Mesenchymal stem cell (in vitro differentiated cells and primary cell): ENCODE data around the gene CALR3.

Experiments
- DNase-seq: peaks from one replicate; pipeline ENCODE4 v3.0.0-alpha.2; 2013
- H2AFZ ChIP-seq: one replicate; pipeline ENCODE4 v1.6.1; 2013; ENCODE audit warnings: low read depth, mild to moderate bottlenecking, control low read depth, inconsistent platforms, low read length, moderate library complexity
- H2AK5ac ChIP-seq: 2 replicates; pipeline ENCODE4 v1.6.1; 2013; ENCODE audit warnings: low read length, moderate library complexity, mild to moderate bottlenecking, inconsistent platforms; ENCODE audit not compliant: severe bottlenecking
- H2BK120ac ChIP-seq: one replicate; pipeline ENCODE4 v1.6.1; 2013; ENCODE audit warnings: low read depth, mild to moderate bottlenecking, inconsistent platforms, low read length, moderate library complexity
- H2BK12ac ChIP-seq, 2 experiments: one replicate each; pipeline ENCODE4 v1.6.1; 2013; ENCODE audit warnings: inconsistent platforms in 2 of 2, low read length in 2 of 2, mild to moderate bottlenecking in 2 of 2, moderate library complexity in 2 of 2, control low read depth in 1 of 2
- H2BK15ac ChIP-seq: one replicate; pipeline ENCODE4 v1.6.1; 2013; ENCODE audit warnings: mild to moderate bottlenecking, low read depth, inconsistent platforms; ENCODE audit not compliant: poor library complexity, severe bottlenecking
- H2BK5ac ChIP-seq: 2 replicates; pipeline ENCODE4 v1.6.1; 2013; ENCODE audit warnings: low read depth, mild to moderate bottlenecking, low read length, control low read depth, inconsistent platforms; ENCODE audit not compliant: poor library complexity, severe bottlenecking
- H3K14ac ChIP-seq, 2 experiments: one replicate each; pipeline ENCODE4 v1.6.1; 2013; ENCODE audit warnings: inconsistent platforms in 2 of 2, low read length in 2 of 2, control low read depth in 1 of 2, mild to moderate bottlenecking in 1 of 2, moderate library complexity in 1 of 2
- H3K18ac ChIP-seq, 2 experiments: one replicate each; pipeline ENCODE4 v1.6.1; 2013; ENCODE audit warnings: inconsistent platforms in 2 of 2, low read length in 2 of 2, control low read depth in 1 of 2, low read depth in 1 of 2, mild to moderate bottlenecking in 1 of 2
- H3K23ac ChIP-seq, 2 experiments: one replicate each; pipeline ENCODE4 v1.6.1; 2013; ENCODE audit warnings: inconsistent platforms in 2 of 2, low read length in 2 of 2, mild to moderate bottlenecking in 2 of 2, moderate library complexity in 2 of 2, control low read depth in 1 of 2
- H3K27ac ChIP-seq: 2 replicates; pipeline ENCODE4 v1.5.1; 2013; ENCODE audit warnings: mild to moderate bottlenecking, moderate library complexity, low read length, control low read depth, inconsistent platforms; ENCODE audit not compliant: poor library complexity, severe bottlenecking
- H3K27me3 ChIP-seq, 2 experiments: 2 replicates each; pipeline versions ENCODE4 v1.6.1 to v1.7.0; 2013; ENCODE audit warnings: low read length in 2 of 2, mild to moderate bottlenecking in 2 of 2, moderate library complexity in 2 of 2, control low read depth in 1 of 2, inconsistent platforms in 1 of 2; ENCODE audit not compliant: control insufficient read depth in 1 of 2, insufficient read depth in 1 of 2
- H3K36me3 ChIP-seq, 2 experiments: 2 replicates each; pipeline versions ENCODE4 v1.6.1 to v1.7.0; 2013; ENCODE audit warnings: low read length in 2 of 2, control low read depth in 1 of 2, inconsistent platforms in 1 of 2, low read depth in 1 of 2, mild to moderate bottlenecking in 1 of 2; ENCODE audit not compliant: insufficient read depth in 2 of 2, control insufficient read depth in 1 of 2
- H3K4ac ChIP-seq, 2 experiments: one replicate each; pipeline ENCODE4 v1.6.1; 2013; ENCODE audit warnings: inconsistent platforms in 2 of 2, low read length in 2 of 2, mild to moderate bottlenecking in 2 of 2, moderate library complexity in 2 of 2, control low read depth in 1 of 2, low read depth in 1 of 2
- H3K4me1 ChIP-seq: 2 replicates; pipeline ENCODE4 v1.6.1; 2013; ENCODE audit warnings: low read depth, low read length, control low read depth; ENCODE audit not compliant: control insufficient read depth, insufficient read depth
- H3K4me2 ChIP-seq: 2 replicates; pipeline ENCODE4 v1.6.1; 2013; ENCODE audit warnings: low read length, mild to moderate bottlenecking, inconsistent platforms; ENCODE audit not compliant: poor library complexity, severe bottlenecking
- H3K4me3 ChIP-seq, 2 experiments: 2 replicates each; pipeline versions ENCODE4 v1.5.1 to v1.7.0; 2013; ENCODE audit warnings: low read length in 2 of 2, mild to moderate bottlenecking in 2 of 2, control low read depth in 1 of 2, low read depth in 1 of 2; ENCODE audit not compliant: insufficient read depth in 1 of 2
- H3K79me1 ChIP-seq: replicated peaks from 2 replicates; pipeline ENCODE4 v1.6.1; 2013; ENCODE audit warnings: mild to moderate bottlenecking, control low read depth, low read length, inconsistent platforms; ENCODE audit not compliant: poor library complexity, severe bottlenecking
- H3K9ac ChIP-seq: 2 replicates; pipeline ENCODE4 v1.7.0; 2013; ENCODE audit warnings: mild to moderate bottlenecking, low read length, moderate library complexity
- H3K9me3 ChIP-seq: 2 replicates; pipeline ENCODE4 v1.7.0; 2013; ENCODE audit warnings: mild to moderate bottlenecking, low read length; ENCODE audit not compliant: control insufficient read depth
- H4K8ac ChIP-seq: one replicate; pipeline ENCODE4 v1.6.1; 2013; ENCODE audit warnings: inconsistent platforms, mild to moderate bottlenecking, low read length, moderate library complexity
- H4K91ac ChIP-seq: one replicate; pipeline ENCODE4 v1.6.1; 2013; ENCODE audit warnings: mild to moderate bottlenecking, low read length, inconsistent platforms
- WGBS: methylation state at CpG from one replicate; pipeline ENCODE4 v1.1.7; 2013; ENCODE audit warnings: mixed read lengths; 5-methylcytosine and 5-hydroxymethylcytosine counted together

Gene CALR3

DNA sequence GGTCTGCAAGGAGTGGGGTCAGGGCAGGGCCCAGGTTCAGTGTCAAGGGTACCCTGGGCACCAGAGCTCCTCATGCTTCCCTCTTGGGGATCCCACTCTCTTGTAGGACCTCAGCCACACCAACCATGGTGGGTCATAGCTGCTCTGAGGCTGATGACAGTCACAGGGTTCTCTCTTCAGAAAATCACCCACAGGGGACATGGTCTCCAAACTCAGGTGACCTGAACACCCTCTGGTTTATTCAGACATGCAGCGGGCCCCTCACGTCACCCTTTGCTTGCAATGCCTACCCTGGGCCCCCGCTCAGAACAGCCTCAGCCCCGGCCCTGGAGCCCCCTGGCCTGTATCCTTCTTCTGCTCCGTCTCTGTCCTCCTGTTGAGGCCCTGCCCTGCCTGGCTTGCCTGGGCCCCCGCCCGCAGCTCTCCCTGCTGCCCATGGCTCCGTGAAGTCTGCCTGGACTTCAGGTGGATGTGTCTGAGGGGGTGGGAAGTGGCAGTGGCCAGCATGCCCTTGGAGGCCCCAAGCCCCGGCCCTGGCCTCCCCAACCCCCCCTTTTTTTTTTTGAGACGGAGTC lies 25.8 kb upstream of the CALR3 start:
- no peak overlapping the region for H2BK5ac ChIP-seq
- H3K14ac ChIP-seq = no peak overlapping the region
- H4K91ac ChIP-seq = no peak overlapping the region
- no peak overlapping the region for H3K23ac ChIP-seq
- no peak overlapping the region for H3K4me3 ChIP-seq
- peaks cover 2% of the 10 kb centered on the region for H3K4me1 ChIP-seq
- H2BK120ac ChIP-seq = no peak overlapping the region
- no peak overlapping the region for H3K9ac ChIP-seq
- no peak overlapping the region for H2BK15ac ChIP-seq
- H4K8ac ChIP-seq = no peak overlapping the region
- no peak overlapping the region for H3K18ac ChIP-seq
- no peak overlapping the region for H3K4me2 ChIP-seq
- DNase-seq = no peak
- H3K36me3 ChIP-seq = peaks cover 96% of the 10 kb centered on the region in 2 experiments
- no peaks in the 10 kb centered on the region for H3K27me3 ChIP-seq
- H3K4ac ChIP-seq = no peak overlapping the region
- no peak overlapping the region for H2BK12ac ChIP-seq
- no peak overlapping the region for H3K27ac ChIP-seq
- no peaks in the 10 kb centered on the region for H3K9me3 ChIP-seq
- no peak overlapping the region for H2AK5ac ChIP-seq
- peaks cover 46% of the 10 kb centered on the region for H3K79me1 ChIP-seq
- 98% methylated on average over 9 of the region's 10 CpGs for whole genome bisulfite sequencing
- H2AFZ ChIP-seq = no peak overlapping the region

DNA sequence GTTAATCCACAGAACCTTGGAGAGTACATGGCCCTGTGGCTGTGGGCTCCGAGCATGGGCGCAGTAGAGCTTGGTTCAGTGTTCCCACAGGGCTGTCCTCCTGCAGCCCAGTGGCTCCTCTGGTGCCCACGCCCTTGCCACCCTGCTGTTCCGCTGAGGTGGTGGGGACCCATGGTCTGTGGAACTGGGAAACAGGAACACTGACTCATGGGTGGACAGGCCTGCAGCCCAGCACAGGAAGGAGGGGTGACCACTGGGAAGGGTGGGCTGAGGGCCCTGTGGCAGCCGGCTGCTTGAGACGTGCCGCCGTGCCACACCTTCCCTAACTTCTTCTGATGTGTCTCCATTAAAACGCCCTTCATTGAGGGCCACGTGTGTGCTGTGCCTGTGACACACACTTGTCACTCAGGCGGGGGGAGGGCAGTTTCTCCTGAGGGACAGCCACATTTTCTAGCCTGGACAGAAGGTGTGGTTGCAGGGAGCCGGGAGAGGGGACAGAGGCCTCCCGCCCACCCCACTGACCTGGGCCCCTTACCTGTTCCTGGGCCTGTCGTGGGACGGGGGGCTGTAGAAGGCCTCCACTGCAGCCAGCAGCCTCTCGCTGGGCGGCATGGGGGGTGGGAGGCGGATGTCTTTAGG lies 25.1 kb upstream of the CALR3 start:
- Histone ChIP-seq H3K9ac (no peak overlapping the region), H3K4me1 (peaks cover 2% of the 10 kb centered on the region), H2AK5ac (no peak overlapping the region), H3K23ac (no peak overlapping the region), H4K8ac (no peak overlapping the region), H3K27me3 (no peaks in the 10 kb centered on the region), H2AFZ (no peak overlapping the region), H2BK5ac (no peak overlapping the region), H2BK120ac (no peak overlapping the region), H3K14ac (no peak overlapping the region), H3K4me3 (peak overlapping the region in 1 of 2 experiments; percentile 16), H4K91ac (no peak overlapping the region), H2BK15ac (no peak overlapping the region), H3K4me2 (no peak overlapping the region), H3K79me1 (peaks cover 47% of the 10 kb centered on the region), H3K9me3 (no peaks in the 10 kb centered on the region), H3K4ac (no peak overlapping the region), H3K18ac (no peak overlapping the region), H3K36me3 (peaks cover 94 to 96% of the 10 kb centered on the region in 2 experiments), H2BK12ac (no peak overlapping the region), H3K27ac (no peak overlapping the region)
- WGBS = 96% methylated on average over 15 of the region's 18 CpGs
- DNase-seq = no peak

DNA sequence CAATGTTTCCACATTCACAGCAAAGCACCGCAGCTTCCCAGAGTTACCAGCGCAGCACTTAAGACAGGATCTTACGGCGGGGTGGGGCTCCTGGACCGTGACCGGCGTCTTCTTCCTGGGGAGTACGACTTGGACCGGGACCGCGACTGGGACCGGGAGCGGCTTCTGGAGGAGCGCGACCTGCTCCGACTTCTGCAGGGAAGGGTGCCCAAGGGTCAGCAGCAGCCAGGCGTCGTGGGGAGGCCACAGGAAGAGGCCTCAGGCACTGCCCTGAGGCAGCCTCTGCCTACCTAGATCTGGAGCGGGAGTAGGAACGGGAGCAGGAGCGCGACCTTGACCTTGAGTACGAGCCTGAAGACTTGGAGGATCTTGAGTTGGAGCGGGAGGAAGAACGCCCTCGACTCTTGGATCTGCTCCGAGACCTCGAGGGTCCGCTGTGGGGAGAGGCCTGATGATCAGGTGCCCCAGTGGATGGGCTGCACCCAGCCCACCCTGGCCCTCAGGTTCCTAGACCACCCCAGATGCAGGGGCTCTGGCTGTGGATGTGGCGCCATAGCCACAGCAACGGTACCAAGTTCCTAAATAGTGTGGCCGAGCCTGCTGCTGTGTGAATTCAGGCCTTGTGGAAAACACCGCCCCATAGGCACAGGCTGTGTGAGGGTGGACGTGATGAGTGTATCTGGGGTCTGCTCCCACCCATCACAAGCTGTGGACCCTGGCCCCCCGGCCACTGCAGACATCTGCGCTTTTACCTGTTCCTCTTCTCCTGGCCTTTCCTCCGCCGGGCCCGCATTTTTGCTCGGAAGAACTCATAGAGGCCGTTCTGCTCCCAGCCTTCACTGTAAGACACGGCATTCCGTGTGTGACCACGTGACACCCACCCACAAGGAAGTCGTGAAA lies 24.4 kb upstream of the CALR3 start:
- no peak overlapping the region for H4K91ac ChIP-seq
- H3K4me2 ChIP-seq = no peak overlapping the region
- H3K27ac ChIP-seq = no peak overlapping the region
- H2AK5ac ChIP-seq = no peak overlapping the region
- no peak overlapping the region for H4K8ac ChIP-seq
- no peak overlapping the region for H2AFZ ChIP-seq
- H2BK12ac ChIP-seq = no peak overlapping the region
- no peaks in the 10 kb centered on the region for H3K27me3 ChIP-seq
- no peak overlapping the region for H3K23ac ChIP-seq
- H3K36me3 ChIP-seq = peaks cover 86 to 93% of the 10 kb centered on the region in 2 experiments
- H3K14ac ChIP-seq = no peak overlapping the region
- H3K18ac ChIP-seq = no peak overlapping the region
- H3K9me3 ChIP-seq = no peaks in the 10 kb centered on the region
- H3K79me1 ChIP-seq = peaks cover 39% of the 10 kb centered on the region
- no peak overlapping the region for H3K4ac ChIP-seq
- no peak overlapping the region for H2BK15ac ChIP-seq
- H3K9ac ChIP-seq = no peak overlapping the region
- DNase-seq = no peak
- no peaks in the 10 kb centered on the region for H3K4me1 ChIP-seq
- H2BK120ac ChIP-seq = no peak overlapping the region
- 97% methylated on average over 45 of the region's 45 CpGs for WGBS
- no peak overlapping the region for H2BK5ac ChIP-seq
- H3K4me3 ChIP-seq = no peak overlapping the region

DNA sequence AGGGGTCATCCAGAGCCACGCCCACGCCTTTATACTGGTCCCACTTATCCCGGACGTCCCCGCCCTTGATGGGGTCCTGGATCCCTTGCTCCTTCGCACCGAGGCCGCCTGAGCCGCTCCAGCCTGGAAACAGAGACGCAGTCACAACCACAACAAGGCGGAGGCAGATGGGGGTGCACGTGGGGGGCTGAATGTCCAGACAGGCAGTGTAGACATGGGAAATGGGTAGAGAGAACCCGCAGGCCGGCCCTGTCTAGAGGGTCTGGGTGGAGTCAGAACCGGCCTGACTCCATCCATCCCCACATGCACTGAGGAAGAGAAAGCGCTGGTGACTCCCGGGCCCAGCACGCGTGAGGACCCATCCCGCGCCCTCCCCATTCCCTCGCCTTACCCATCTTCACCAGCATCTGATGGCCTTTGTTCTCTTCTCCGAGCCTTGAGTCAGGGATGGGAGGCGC lies 23.3 kb upstream of the CALR3 start:
- H3K9ac ChIP-seq = no peak overlapping the region
- H2BK15ac ChIP-seq = no peak overlapping the region
- H3K36me3 ChIP-seq = peaks cover 83 to 86% of the 10 kb centered on the region in 2 experiments
- no peak overlapping the region for H2BK120ac ChIP-seq
- H2BK12ac ChIP-seq = no peak overlapping the region
- no peak overlapping the region for H2AK5ac ChIP-seq
- no peak overlapping the region for H3K4me2 ChIP-seq
- H3K27me3 ChIP-seq = no peaks in the 10 kb centered on the region
- no peak overlapping the region for H2BK5ac ChIP-seq
- no peak overlapping the region for H3K14ac ChIP-seq
- H4K91ac ChIP-seq = no peak overlapping the region
- H3K4me1 ChIP-seq = no peaks in the 10 kb centered on the region
- peaks cover 34% of the 10 kb centered on the region for H3K79me1 ChIP-seq
- no peak overlapping the region for H3K4me3 ChIP-seq
- no peak for DNase-seq
- 97% methylated on average over 19 of the region's 24 CpGs for WGBS
- H2AFZ ChIP-seq = no peak overlapping the region
- H3K9me3 ChIP-seq = no peaks in the 10 kb centered on the region
- H4K8ac ChIP-seq = no peak overlapping the region
- H3K23ac ChIP-seq = no peak overlapping the region
- H3K4ac ChIP-seq = no peak overlapping the region
- no peak overlapping the region for H3K18ac ChIP-seq
- H3K27ac ChIP-seq = no peak overlapping the region
